ENCODE results near the gene SLC12A8.

SLC12A8 gene

DNA sequence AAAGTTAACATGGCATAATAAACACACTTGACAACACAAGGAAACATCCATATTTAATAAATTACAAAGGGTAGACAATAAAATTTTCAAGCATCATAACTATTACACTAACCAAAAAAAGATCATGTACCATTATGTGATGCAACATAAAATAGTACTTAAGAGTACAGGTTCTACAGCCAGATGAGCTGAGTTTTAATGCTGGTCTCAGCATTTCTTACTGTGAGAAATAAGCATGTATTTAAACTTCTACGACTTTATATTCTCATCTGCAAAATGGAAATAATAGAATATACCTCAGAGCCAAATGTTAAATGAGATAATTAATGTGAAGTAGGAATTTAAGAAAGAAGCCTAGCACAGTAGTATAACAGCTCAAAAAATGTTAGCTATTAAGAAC, 33.7 kb upstream of the SLC12A8 start:
- no peak for DNase-seq (ENCODE audit: low spot score)
- TF ChIP-seq, protein P1, sequence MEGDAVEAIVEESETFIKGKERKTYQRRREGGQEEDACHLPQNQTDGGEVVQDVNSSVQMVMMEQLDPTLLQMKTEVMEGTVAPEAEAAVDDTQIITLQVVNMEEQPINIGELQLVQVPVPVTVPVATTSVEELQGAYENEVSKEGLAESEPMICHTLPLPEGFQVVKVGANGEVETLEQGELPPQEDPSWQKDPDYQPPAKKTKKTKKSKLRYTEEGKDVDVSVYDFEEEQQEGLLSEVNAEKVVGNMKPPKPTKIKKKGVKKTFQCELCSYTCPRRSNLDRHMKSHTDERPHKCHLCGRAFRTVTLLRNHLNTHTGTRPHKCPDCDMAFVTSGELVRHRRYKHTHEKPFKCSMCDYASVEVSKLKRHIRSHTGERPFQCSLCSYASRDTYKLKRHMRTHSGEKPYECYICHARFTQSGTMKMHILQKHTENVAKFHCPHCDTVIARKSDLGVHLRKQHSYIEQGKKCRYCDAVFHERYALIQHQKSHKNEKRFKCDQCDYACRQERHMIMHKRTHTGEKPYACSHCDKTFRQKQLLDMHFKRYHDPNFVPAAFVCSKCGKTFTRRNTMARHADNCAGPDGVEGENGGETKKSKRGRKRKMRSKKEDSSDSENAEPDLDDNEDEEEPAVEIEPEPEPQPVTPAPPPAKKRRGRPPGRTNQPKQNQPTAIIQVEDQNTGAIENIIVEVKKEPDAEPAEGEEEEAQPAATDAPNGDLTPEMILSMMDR (IDR thresholded peaks at IDR 0.05; ENCODE audit: extremely low read depth, missing control alignments), result no peak

DNA sequence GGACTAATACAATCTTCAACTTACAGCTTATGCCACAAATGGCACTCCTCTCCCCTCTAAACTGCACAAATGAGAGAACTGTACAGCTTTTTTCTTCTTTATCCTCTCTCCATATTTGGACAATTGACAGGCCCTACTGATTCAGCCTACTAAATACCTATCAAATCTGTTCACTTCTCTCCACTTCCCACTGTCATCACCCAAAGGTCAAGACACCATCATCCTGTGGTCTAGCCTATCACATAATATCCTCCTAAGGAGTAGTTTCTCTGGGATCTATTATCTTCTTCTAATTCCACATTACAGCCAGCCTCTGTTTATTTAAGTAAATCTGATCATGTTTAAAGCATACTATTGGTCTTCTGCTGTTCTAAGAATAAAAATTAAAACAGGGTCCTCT, 33.0 kb upstream of the SLC12A8 start:
- TF ChIP-seq, protein P1 (IDR thresholded peaks at IDR 0.05; ENCODE audit: extremely low read depth, missing control alignments), result no peak

DNA sequence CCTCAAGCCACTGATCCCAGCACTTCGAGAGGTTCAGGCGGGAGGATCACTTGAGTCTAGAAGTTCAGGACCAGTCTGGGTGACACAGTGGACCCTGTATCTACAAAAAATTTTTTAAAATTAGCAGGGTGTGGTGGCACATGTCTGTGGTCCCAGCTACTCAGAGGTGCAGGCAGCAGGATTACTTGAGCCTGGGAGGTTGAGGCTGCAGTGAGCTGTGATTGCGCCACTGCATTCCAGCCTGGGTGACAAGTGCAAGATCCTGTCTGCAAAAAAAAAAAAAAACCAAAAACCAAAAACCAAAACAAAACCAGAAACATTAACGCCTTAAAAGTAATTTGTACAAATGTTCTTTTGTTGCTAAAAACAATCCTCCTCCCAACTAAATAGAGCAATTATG, 27.9 kb upstream of the SLC12A8 start:
- TF ChIP-seq, protein P1 (IDR thresholded peaks at IDR 0.05; ENCODE audit: extremely low read depth, missing control alignments), result no peak
- no peak for DNase-seq (ENCODE audit: low spot score)

More for the DNA sequence above, 33.0 kb upstream of the SLC12A8 start:
- DNase-seq (ENCODE audit: low spot score), result no peak

DNA sequence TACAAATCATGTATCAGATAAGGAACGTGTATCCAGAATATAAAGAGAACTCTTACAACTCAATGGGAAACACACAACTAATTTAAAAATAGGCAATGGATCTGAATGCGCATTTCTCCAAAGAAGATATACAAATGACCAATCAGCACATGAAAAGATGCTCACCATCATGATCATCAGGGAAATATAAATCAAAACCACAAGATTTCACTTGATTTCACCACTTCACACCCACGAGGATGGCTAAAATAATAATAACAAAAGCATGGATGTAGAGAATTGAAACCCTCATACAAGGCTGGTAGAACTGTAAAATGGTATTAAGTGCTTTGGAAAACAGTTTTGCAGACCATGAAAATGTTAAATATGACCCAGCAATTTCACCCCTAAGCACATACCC, 26.7 kb upstream of the SLC12A8 start:
- no peak for DNase-seq (ENCODE audit: low spot score)

DNA sequence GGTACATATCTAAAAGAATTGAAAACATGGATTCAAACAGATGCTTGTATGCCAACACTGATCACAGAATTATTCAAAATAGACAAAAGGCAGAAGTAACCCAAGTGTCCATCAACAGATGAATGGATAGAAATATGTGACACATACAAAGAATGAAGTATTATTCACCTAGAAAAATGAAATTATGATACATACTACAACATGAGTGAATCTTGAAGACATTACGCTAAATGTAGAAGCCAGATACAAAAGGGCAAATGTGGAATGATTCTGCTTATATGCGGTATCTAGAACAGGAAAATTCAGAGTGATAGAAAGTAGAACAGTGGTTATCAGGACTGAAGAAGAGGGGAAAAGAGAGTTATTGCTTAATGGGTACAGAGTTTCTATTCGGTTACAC, 26.2 kb upstream of the SLC12A8 start:
- no peak for DNase-seq (ENCODE audit: low spot score)
- TF ChIP-seq, protein P1 (IDR thresholded peaks at IDR 0.05; ENCODE audit: extremely low read depth, missing control alignments), result no peak

More for the DNA sequence above, 26.7 kb upstream of the SLC12A8 start:
- TF ChIP-seq, protein P1 (IDR thresholded peaks at IDR 0.05; ENCODE audit: extremely low read depth, missing control alignments), result no peak

DNA sequence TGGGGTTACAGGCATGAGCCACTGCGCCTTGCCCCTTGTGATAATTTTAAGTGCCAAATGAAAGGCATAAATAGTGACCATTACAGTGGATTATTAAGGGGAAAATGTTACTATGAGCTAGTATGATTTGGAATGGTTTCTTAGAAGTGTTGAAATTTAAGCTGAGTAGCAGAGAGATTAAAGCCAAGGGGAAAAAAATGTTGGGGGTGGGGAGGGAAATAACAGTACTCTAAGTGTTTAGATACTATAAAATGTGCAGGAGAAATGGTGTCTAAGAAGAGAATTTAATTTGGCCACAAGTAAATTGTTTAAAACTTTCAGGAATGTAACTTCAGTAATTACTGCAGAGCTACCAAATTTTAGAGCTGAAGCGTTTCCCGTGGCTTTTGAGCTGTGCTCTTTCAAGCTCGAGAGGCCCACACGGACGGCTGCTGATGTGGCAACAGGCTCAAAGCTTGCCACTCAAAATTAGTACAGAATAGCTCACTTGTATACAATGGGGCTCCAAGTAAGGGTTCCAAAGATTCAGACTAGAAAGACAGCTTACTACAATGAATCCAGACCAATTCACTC, 23.9 kb upstream of the SLC12A8 start:
- TF ChIP-seq, protein P1 (IDR thresholded peaks at IDR 0.05; ENCODE audit: extremely low read depth, missing control alignments), result no peak
- DNase-seq (ENCODE audit: low spot score), result no peak

DNA sequence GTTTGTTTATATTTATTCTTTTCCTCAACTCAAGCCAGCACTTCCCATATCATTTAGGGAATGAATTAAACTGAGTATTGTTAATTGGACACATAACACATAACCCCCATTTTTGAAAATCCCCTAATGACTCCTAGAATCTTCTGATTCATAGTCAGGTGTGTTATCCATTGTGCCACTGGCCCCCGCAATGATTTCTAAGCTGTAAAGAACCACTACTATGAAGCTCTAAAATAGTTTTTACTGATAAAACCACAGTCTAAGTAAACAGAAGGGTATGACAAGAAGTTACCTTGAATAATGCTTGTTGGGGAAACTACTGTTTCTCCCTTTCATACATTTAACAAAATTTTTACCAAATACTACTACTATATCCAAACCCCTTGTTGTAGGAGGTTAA, 22.3 kb upstream of the SLC12A8 start:
- TF ChIP-seq, protein P1 (IDR thresholded peaks at IDR 0.05; ENCODE audit: extremely low read depth, missing control alignments), result no peak
- DNase-seq (ENCODE audit: low spot score), result no peak

Measured in GM20000 (cell line).